C4-2B (cell line): ENCODE data around the gene UFD1.

Source experiments
- CTCF ChIP-seq: fragments of 450-650 bp; conservative IDR thresholded peaks from 2 replicates; pipeline ENCODE4 v1.5.1; 2017; ENCODE audit warnings: mild to moderate bottlenecking
- ZFX ChIP-seq: fragments of 450-650 bp; IDR thresholded peaks from 2 replicates; pipeline ENCODE4 v1.6.1; 2017

- TF ChIP-seq CTCF = no peak
- no peak for TF ChIP-seq ZFX
Measured at GRCh38 chr22:19472233-19472632, 6.8 kb downstream of the UFD1 start.
